H9 (cell line): ENCODE data around the gene PCNX2. TPM values are rescaled to one million over a fixed set of nuclear protein-coding genes. Genes with fewer than 3 reads are reported as not detected.

Experiments used
- DNase-seq: peaks from one replicate; pipeline ENCODE4 v3.0.0-alpha.2; 2017
- H2AFZ ChIP-seq: one replicate; pipeline ENCODE4 v1.6.1; 2013; ENCODE audit warnings: mild to moderate bottlenecking, low read length, control low read depth, moderate library complexity
- H2AK5ac ChIP-seq: 2 replicates; pipeline ENCODE4 v1.6.1; 2013; ENCODE audit warnings: low read length, control low read depth, mixed read lengths; ENCODE audit not compliant: insufficient read length
- H2BK120ac ChIP-seq: one replicate; pipeline ENCODE4 v1.6.1; 2013; ENCODE audit warnings: low read depth, mild to moderate bottlenecking, low read length, control low read depth, inconsistent platforms; ENCODE audit not compliant: poor library complexity, severe bottlenecking
- H2BK12ac ChIP-seq: 2 replicates; pipeline ENCODE4 v1.6.1; 2013; ENCODE audit warnings: low read length, control low read depth, mixed read lengths, low read depth; ENCODE audit not compliant: insufficient read length
- H2BK15ac ChIP-seq: 2 replicates; pipeline ENCODE4 v1.6.1; 2013; ENCODE audit warnings: low read depth, low read length, control low read depth
- H2BK20ac ChIP-seq: one replicate; pipeline ENCODE4 v1.6.1; 2013; ENCODE audit warnings: low read depth, mild to moderate bottlenecking, low read length, control low read depth, inconsistent platforms; ENCODE audit not compliant: poor library complexity, severe bottlenecking
- H2BK5ac ChIP-seq: 2 replicates; pipeline ENCODE4 v1.6.1; 2013; ENCODE audit warnings: low read length, control low read depth, mixed read lengths; ENCODE audit not compliant: insufficient read length
- H3K14ac ChIP-seq: 2 replicates; pipeline ENCODE4 v1.6.1; 2013; ENCODE audit warnings: low read length, control low read depth; ENCODE audit not compliant: insufficient read depth
- H3K18ac ChIP-seq: 2 replicates; pipeline ENCODE4 v1.6.1; 2013; ENCODE audit warnings: low read depth, mild to moderate bottlenecking, mixed read lengths, low read length, control low read depth; ENCODE audit not compliant: insufficient read length
- H3K23ac ChIP-seq: 2 replicates; pipeline ENCODE4 v1.6.1; 2013; ENCODE audit warnings: low read length, control low read depth, mixed read lengths, low read depth; ENCODE audit not compliant: insufficient read length
- H3K23me2 ChIP-seq: 2 replicates; pipeline ENCODE4 v1.6.1; 2013; ENCODE audit warnings: low read depth, mild to moderate bottlenecking, mixed read lengths, low read length, control low read depth; ENCODE audit not compliant: insufficient read length, poor library complexity, severe bottlenecking
- H3K27ac ChIP-seq: 2 replicates; pipeline ENCODE4 v1.5.1; 2013; ENCODE audit warnings: low read length, control low read depth, mixed read lengths, low read depth; ENCODE audit not compliant: insufficient read length
- H3K27me3 ChIP-seq: 2 replicates; pipeline ENCODE4 v1.6.1; 2013; ENCODE audit warnings: low read length, control low read depth, inconsistent platforms; ENCODE audit not compliant: insufficient read depth
- H3K4ac ChIP-seq: 2 replicates; pipeline ENCODE4 v1.6.1; 2013; ENCODE audit warnings: low read depth, mild to moderate bottlenecking, control low read depth, inconsistent platforms, low read length, moderate library complexity
- H3K4me1 ChIP-seq: 2 replicates; pipeline ENCODE4 v1.6.1; 2013; ENCODE audit warnings: low read length, control low read depth, inconsistent platforms; ENCODE audit not compliant: insufficient read depth
- H3K4me2 ChIP-seq: 2 replicates; pipeline ENCODE4 v1.6.1; 2013; ENCODE audit warnings: low read length, control low read depth, mixed read lengths; ENCODE audit not compliant: insufficient read length, insufficient read depth
- H3K56ac ChIP-seq: 2 replicates; pipeline ENCODE4 v1.6.1; 2013; ENCODE audit warnings: low read depth, mild to moderate bottlenecking, mixed read lengths, low read length, control low read depth; ENCODE audit not compliant: insufficient read length
- H3K79me1 ChIP-seq: 2 replicates; pipeline ENCODE4 v1.6.1; 2013; ENCODE audit warnings: low read depth, mild to moderate bottlenecking, moderate library complexity, low read length, control low read depth, inconsistent platforms; ENCODE audit not compliant: insufficient read depth, poor library complexity, severe bottlenecking
- H3K79me2 ChIP-seq: 2 replicates; pipeline ENCODE4 v1.6.1; 2013; ENCODE audit warnings: low read length, control low read depth, inconsistent platforms; ENCODE audit not compliant: insufficient read depth
- H3K9ac ChIP-seq: 2 replicates; pipeline ENCODE4 v1.6.1; 2013; ENCODE audit warnings: low read length, control low read depth, mixed read lengths; ENCODE audit not compliant: insufficient read length; ENCODE audit errors: extremely low read depth
- H3K9me3 ChIP-seq: one replicate; pipeline ENCODE4 v1.6.1; 2013; ENCODE audit warnings: low read depth, low read length, inconsistent platforms; ENCODE audit not compliant: control insufficient read depth
- H3T11ph ChIP-seq: one replicate; pipeline ENCODE4 v1.6.1; 2013; ENCODE audit warnings: mild to moderate bottlenecking, low read length, control low read depth, inconsistent platforms
- H4K20me1 ChIP-seq: one replicate; pipeline ENCODE4 v1.6.1; 2013; ENCODE audit not compliant: control insufficient read depth, insufficient read length, insufficient read depth
- H4K5ac ChIP-seq: 2 replicates; pipeline ENCODE4 v1.6.1; 2013; ENCODE audit warnings: low read depth, mild to moderate bottlenecking, mixed read lengths, low read length, control low read depth; ENCODE audit not compliant: insufficient read length
- H4K8ac ChIP-seq: replicated peaks from 2 replicates; pipeline ENCODE4 v1.6.1; 2013; ENCODE audit warnings: low read length, control low read depth, mixed read lengths, low read depth; ENCODE audit not compliant: insufficient read length
- H4K91ac ChIP-seq: 2 replicates; pipeline ENCODE4 v1.6.1; 2013; ENCODE audit warnings: low read depth, mild to moderate bottlenecking, moderate library complexity, mixed read lengths, low read length, control low read depth; ENCODE audit not compliant: insufficient read length
- H3K27ac Mint-ChIP-seq, 3 experiments: 2 replicates in 2 of 3; 3 replicates in 1 of 3; pipeline ENCODE4 v1.8.0; 2020 to 2021; ENCODE audit warnings: mixed read lengths in 3 of 3, mild to moderate bottlenecking in 1 of 3, moderate library complexity in 1 of 3
- H3K27me3 Mint-ChIP-seq: 2 replicates; pipeline ENCODE4 v1.8.0; 2021; ENCODE audit warnings: low read depth, mild to moderate bottlenecking, moderate library complexity, mixed read lengths
- H3K36me3 Mint-ChIP-seq, 3 experiments: 2 replicates in 2 of 3; 3 replicates in 1 of 3; pipeline ENCODE4 v1.8.0; 2020 to 2021; ENCODE audit warnings: low read depth in 3 of 3, mixed read lengths in 3 of 3; ENCODE audit not compliant: insufficient read depth in 1 of 3
- H3K4me1 Mint-ChIP-seq, 2 experiments: 2 replicates each; pipeline ENCODE4 v1.8.0; 2020; ENCODE audit warnings: mixed read lengths in 2 of 2
- H3K4me3 Mint-ChIP-seq, 2 experiments: 2 replicates in 1 of 2; 3 replicates in 1 of 2; pipeline ENCODE4 v1.8.0; 2020 to 2021; ENCODE audit warnings: mild to moderate bottlenecking in 2 of 2, mixed read lengths in 2 of 2, moderate library complexity in 1 of 2
- H3K9me3 Mint-ChIP-seq, 2 experiments: 2 replicates in 1 of 2; 3 replicates in 1 of 2; pipeline ENCODE4 v1.8.0; 2020; ENCODE audit warnings: mild to moderate bottlenecking in 2 of 2, mixed read lengths in 2 of 2, moderate library complexity in 1 of 2
- CTCF ChIP-seq: fragments of 200-600 bp; sonication (generic); conservative IDR thresholded peaks from 3 replicates; pipeline ENCODE4 v1.8.0; 2021; ENCODE audit warnings: antibody characterized with exemption, mild to moderate bottlenecking
- WGBS: extraction: QIAGEN DNeasy Blood & Tissue Kit; methylation state at CpG from one replicate; pipeline ENCODE4 v1.1.7; 2013; ENCODE audit warnings: missing lambda C conversion rate, low lambda C conversion rate, mixed read lengths; ENCODE audit not compliant: insufficient read length; ENCODE audit errors: extremely low coverage; 5-methylcytosine and 5-hydroxymethylcytosine counted together
- total RNA-seq: library from RNA; stranded (reverse); gene quantifications from 2 replicates; pipeline ENCODE4 v1.2.1, GENCODE V29; 2021

PCNX2 gene
- total RNA-seq, 1 experiment from 2014 or later, result 45.1 TPM

- Histone ChIP-seq H4K91ac (no peak overlapping the region), H2BK20ac (no peak overlapping the region), H2BK5ac (no peak overlapping the region), H2BK15ac (no peak overlapping the region), H4K5ac (no peak overlapping the region), H3K56ac (no peak overlapping the region), H2BK12ac (no peak overlapping the region), H3K79me2 (no peaks in the 10 kb centered on the region), H2AK5ac (no peak overlapping the region), H2AFZ (no peak overlapping the region), H4K20me1 (no peaks in the 10 kb centered on the region), H3K9me3 (no peaks in the 10 kb centered on the region), H3K79me1 (no peaks in the 10 kb centered on the region), H3K4ac (no peak overlapping the region), H3K4me1 (no peaks in the 10 kb centered on the region), H3K23me2 (no peaks in the 10 kb centered on the region), H3K27ac (no peak overlapping the region), H3K27me3 (no peaks in the 10 kb centered on the region), H3K23ac (no peak overlapping the region), H3K4me2 (no peak overlapping the region), H3K18ac (no peak overlapping the region), H3T11ph (no peak overlapping the region), H4K8ac (no peak overlapping the region), H3K9ac (no peak overlapping the region), H2BK120ac (no peak overlapping the region), H3K14ac (no peak overlapping the region)
- Mint-ChIP-seq H3K4me3 (no peak overlapping the region), H3K27me3 (no peaks in the 10 kb centered on the region), H3K27ac (no peak overlapping the region), H3K36me3 (peaks cover 20 to 31% (median 30%) of the 10 kb centered on the region in 3 experiments; a peak in 6 of 7 replicates), H3K9me3 (no peaks in the 10 kb centered on the region), H3K4me1 (no peaks in the 10 kb centered on the region)
- WGBS, result no CpG with 5 or more reads among the region's 2 CpGs
- no peak for TF ChIP-seq CTCF
- DNase-seq, result no peak
Measured at GRCh38 chr1:233122779-233123178, 172.7 kb downstream of the PCNX2 start.
